GM20000 (cell line): Measurements from ENCODE around the gene LMO7.

ENCODE experiments used
- DNase-seq: peaks from one replicate; pipeline ENCODE4 v3.0.0; 2012; ENCODE audit warnings: low spot score
- CTCF ChIP-seq: IDR thresholded peaks from 2 replicates; pipeline ENCODE4 v1.5.1; 2012; ENCODE audit warnings: mild to moderate bottlenecking, control low read depth; ENCODE audit errors: extremely low read depth, missing control alignments

LMO7 gene

GRCh38 chr13:75794663-75795062 lies 158.5 kb downstream of the LMO7 start:
- TF ChIP-seq CTCF, result no peak
- no peak for DNase-seq

GRCh38 chr13:75795274-75795673 lies 159.1 kb downstream of the LMO7 start:
- no peak for TF ChIP-seq CTCF
- DNase-seq, result no peak

- DNase-seq, result no peak
- no peak for TF ChIP-seq CTCF
Observed at GRCh38 chr13:75796825-75797224, 160.7 kb downstream of the LMO7 start.

- no peak for TF ChIP-seq CTCF
Observed at GRCh38 chr13:75797239-75797638, 161.1 kb downstream of the LMO7 start.

GRCh38 chr13:75797719-75798118 lies 161.6 kb downstream of the LMO7 start:
- TF ChIP-seq CTCF, result no peak
- no peak for DNase-seq

More at GRCh38 chr13:75797239-75797638, 161.1 kb downstream of the LMO7 start:
- DNase-seq, result no peak

GRCh38 chr13:75798353-75799255 lies 162.5 kb downstream of the LMO7 start:
- no peak for DNase-seq
- no peak for TF ChIP-seq CTCF

- TF ChIP-seq CTCF, result no peak
- DNase-seq, result no peak
Observed at GRCh38 chr13:75800545-75800944, 164.4 kb downstream of the LMO7 start.
